ENCODE measurements around the gene TENT4A. TPM values are rescaled to one million over a fixed set of nuclear protein-coding genes. Genes with fewer than 3 reads are reported as not detected.

TENT4A gene
- total and polyA plus RNA-seq, 10 donors, result 7.1 to 44.8 (median 33.0) TPM

- Histone ChIP-seq H3K4me3 (no peak overlapping the region), H3K27me3 (replicated peaks in 1 of 7) (no peaks in the 10 kb centered on the region), H3K27ac (no peak overlapping the region), H3K9me3 (no peaks in the 10 kb centered on the region), H3K4me1 (no peaks in the 10 kb centered on the region), H3K36me3 (peaks cover 0 to 94% (median 80%) of the 10 kb centered on the region in 6 donors)
- DNase-seq, result peak; percentile 65
- 92 to 97% (median 96%) methylated on average over 24 to 29 of the region's 29 CpGs for WGBS, 5 donors
- intact Hi-C loops (cut with DNase I; ENCODE audit: low total_unique reads), result no loop called here
- TF ChIP-seq POLR2AphosphoS5 (IDR thresholded peaks at IDR 0.05) (peak in 2 of 3 donors; percentile 9 to 56), POLR2A (IDR thresholded peaks at IDR 0.05) (no peak)
Measured at GRCh38 chr5:6754766-6755165, 41.5 kb downstream of the TENT4A start.

DNA sequence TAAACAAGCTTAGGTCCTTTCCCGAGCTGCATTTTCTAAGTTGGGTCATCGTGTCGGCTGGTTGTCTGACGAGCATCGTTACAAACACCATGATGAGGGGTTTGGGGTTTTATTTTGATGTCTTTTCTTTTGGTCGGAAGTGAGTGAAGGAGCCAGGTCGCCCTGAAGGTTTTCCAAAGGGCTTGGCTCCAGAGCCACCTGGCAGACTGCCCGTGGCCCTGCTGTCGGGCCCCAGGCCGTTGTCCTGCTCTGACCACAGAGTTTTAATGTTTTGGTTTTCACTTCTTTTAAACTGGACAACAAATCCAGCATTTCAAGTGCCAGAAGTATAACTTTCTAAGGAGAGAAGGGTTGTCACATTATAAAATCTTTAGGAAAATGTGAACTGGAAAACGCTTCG, 42.3 kb downstream of the TENT4A start:
- Histone ChIP-seq H3K4me3 (no peak overlapping the region), H3K27me3 (replicated peaks in 1 of 7) (no peaks in the 10 kb centered on the region), H3K36me3 (peaks cover 0 to 87% (median 74%) of the 10 kb centered on the region in 6 donors), H3K9me3 (no peaks in the 10 kb centered on the region), H3K27ac (no peak overlapping the region), H3K4me1 (peaks cover 0 to 1% (median 0%) of the 10 kb centered on the region in 6 donors)
- 90 to 94% (median 93%) methylated on average over 12 of the region's 12 CpGs for WGBS, 5 donors
- TF ChIP-seq POLR2AphosphoS5 (IDR thresholded peaks at IDR 0.05) (no peak), POLR2A (IDR thresholded peaks at IDR 0.05) (no peak)
- TF ChIP-seq, protein P1, sequence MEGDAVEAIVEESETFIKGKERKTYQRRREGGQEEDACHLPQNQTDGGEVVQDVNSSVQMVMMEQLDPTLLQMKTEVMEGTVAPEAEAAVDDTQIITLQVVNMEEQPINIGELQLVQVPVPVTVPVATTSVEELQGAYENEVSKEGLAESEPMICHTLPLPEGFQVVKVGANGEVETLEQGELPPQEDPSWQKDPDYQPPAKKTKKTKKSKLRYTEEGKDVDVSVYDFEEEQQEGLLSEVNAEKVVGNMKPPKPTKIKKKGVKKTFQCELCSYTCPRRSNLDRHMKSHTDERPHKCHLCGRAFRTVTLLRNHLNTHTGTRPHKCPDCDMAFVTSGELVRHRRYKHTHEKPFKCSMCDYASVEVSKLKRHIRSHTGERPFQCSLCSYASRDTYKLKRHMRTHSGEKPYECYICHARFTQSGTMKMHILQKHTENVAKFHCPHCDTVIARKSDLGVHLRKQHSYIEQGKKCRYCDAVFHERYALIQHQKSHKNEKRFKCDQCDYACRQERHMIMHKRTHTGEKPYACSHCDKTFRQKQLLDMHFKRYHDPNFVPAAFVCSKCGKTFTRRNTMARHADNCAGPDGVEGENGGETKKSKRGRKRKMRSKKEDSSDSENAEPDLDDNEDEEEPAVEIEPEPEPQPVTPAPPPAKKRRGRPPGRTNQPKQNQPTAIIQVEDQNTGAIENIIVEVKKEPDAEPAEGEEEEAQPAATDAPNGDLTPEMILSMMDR (IDR thresholded peaks at IDR 0.05 in 8 of 11, conservative IDR thresholded peaks at IDR 0.05 in 3 of 11), result no peak
- intact Hi-C loops (cut with DNase I; ENCODE audit: low total_unique reads), result no loop called here
- DNase-seq, result peak; percentile 36

DNA sequence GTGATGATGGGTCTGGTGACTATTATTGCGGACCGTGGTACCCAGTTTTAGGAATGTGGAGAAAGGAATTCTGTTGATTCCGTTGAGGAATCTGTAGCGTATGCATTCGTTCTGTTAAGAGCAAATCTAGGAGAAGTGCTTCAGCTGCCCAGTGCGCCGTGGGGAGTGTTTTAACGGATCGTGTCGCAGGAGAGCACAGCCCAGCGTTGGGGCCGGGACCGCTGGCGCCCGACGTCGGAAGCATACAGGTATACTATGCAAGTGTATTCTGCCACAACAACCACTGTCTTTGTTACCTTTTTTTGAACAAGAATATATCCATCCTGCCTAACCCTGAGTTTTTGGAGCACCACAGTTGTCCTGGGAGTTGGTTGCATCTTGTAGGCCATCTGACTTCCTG, 42.7 kb downstream of the TENT4A start:
- 96 to 99% (median 97%) methylated on average over 17 of the region's 17 CpGs for WGBS, 5 donors
- peak; percentile 51 for DNase-seq
- no peaks in the 10 kb centered on the region for H3K27me3 ChIP-seq (replicated peaks in 1 of 7)
- no peak overlapping the region for H3K4me3 ChIP-seq
- intact Hi-C loops (cut with DNase I; ENCODE audit: low total_unique reads), result no loop called here
- no peak overlapping the region for H3K27ac ChIP-seq
- TF ChIP-seq POLR2AphosphoS5 (IDR thresholded peaks at IDR 0.05), result no peak
- TF ChIP-seq, protein P1 (IDR thresholded peaks at IDR 0.05 in 8 of 11, conservative IDR thresholded peaks at IDR 0.05 in 3 of 11), result no peak
- no peak for TF ChIP-seq POLR2A (IDR thresholded peaks at IDR 0.05)
- peaks cover 0 to 6% (median 0%) of the 10 kb centered on the region in 6 donors for H3K4me1 ChIP-seq
- peaks cover 0 to 83% (median 71%) of the 10 kb centered on the region in 6 donors for H3K36me3 ChIP-seq
- no peaks in the 10 kb centered on the region for H3K9me3 ChIP-seq

DNA sequence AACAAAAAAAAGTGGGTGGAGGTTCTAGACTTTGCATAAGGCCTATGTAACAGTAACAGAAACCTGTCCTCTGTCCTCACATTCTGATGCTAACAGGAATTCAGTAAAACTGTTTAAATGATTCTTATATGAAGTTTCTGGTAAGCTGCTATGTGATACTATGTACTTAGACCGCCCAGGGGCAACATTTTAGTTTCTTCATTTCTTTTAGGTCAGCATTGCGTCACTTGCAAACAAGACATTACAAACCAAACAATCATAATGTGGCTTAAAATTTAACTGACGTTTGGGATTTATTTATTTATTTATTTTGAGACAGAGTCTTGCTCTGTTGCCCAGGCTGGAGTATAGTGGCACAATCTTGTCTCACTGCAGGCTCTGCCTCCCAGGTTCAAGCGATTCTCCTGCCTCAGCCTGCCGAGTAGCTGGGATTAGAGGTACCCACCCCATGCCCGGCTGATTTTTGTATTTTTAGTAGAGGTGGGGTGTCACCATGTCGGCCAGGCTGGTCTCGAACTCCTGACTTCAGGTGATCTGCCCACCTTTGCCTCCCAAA, 44.3 kb downstream of the TENT4A start:
- Histone ChIP-seq H3K27me3 (replicated peaks in 1 of 7) (no peaks in the 10 kb centered on the region), H3K27ac (no peak overlapping the region), H3K4me1 (peaks cover 0 to 8% (median 0%) of the 10 kb centered on the region in 6 donors), H3K4me3 (no peak overlapping the region), H3K9me3 (peaks cover 0 to 6% (median 0%) of the 10 kb centered on the region in 8 donors), H3K36me3 (peaks cover 0 to 67% (median 55%) of the 10 kb centered on the region in 6 donors)
- TF ChIP-seq, protein P1 (IDR thresholded peaks at IDR 0.05 in 8 of 11, conservative IDR thresholded peaks at IDR 0.05 in 3 of 11), result no peak
- TF ChIP-seq POLR2AphosphoS5 (IDR thresholded peaks at IDR 0.05) (no peak), POLR2A (IDR thresholded peaks at IDR 0.05) (no peak)
- WGBS, 5 donors, result 90 to 97% (median 94%) methylated on average over 8 of the region's 8 CpGs
- DNase-seq, result no peak
- intact Hi-C loops (cut with DNase I; ENCODE audit: low total_unique reads), result no loop called here
